ENCODE data around the gene USP49. TPM values are rescaled to one million over a fixed set of nuclear protein-coding genes. Genes with fewer than 3 reads are reported as not detected.

Gene USP49
- total and polyA plus RNA-seq, 11 donors = 0.87 to 3.4 (median 1.7) TPM

DNA sequence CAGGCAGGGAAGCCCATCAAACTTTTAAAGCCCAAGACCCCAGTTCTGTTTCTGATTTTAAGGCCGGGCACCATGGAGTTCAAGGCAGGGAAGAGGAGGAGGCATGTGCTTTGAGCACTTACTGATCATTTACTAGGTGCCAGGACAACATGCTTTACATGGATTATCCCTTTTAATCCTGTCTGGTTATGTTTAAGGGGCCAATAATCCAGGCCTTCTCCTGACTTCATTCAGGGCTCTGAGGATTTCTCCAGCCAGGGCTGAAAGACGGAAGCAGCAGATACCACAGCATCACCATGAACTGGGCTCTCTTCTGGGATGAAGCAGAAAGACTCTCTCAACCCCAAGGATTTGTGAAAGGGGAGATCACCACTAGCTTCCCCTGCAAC, 42.3 kb upstream of the USP49 start:
- no peaks in the 10 kb centered on the region for H3K9me3 ChIP-seq
- H3K4me3 ChIP-seq = peak overlapping the region in 1 of 12 donors; percentile 93
- DNase-seq (no peak), ATAC-seq (no peak)
- intact Hi-C loops (cut with DNase I) = loop anchor here in 7 of 10 donors (5.0 to 10.0 kb wide), 4 partner anchors 90 to 150 kb away; partner anchors contain the start of gene TOMM6 (in 5 of the 7)
- WGBS, 4 donors = 48 to 85% (median 66%) methylated on average over 2 of the region's 2 CpGs
- H3K4me1 ChIP-seq = peaks cover 7 to 71% (median 51%) of the 10 kb centered on the region in 12 donors
- no peaks in the 10 kb centered on the region for H3K27me3 ChIP-seq
- TF ChIP-seq CTCF (IDR thresholded peaks at IDR 0.05) (no peak), POLR2A (IDR thresholded peaks at IDR 0.05) (no peak)
- peak overlapping the region in 11 of 12 donors; percentile 82 to 95 (median 87) for H3K27ac ChIP-seq
- H3K36me3 ChIP-seq = peaks cover 0 to 62% (median 41%) of the 10 kb centered on the region in 9 donors

GRCh38 chr6:41936073-41936837, 41.1 kb upstream of the USP49 start:
- H3K36me3 ChIP-seq = peaks cover 0 to 75% (median 53%) of the 10 kb centered on the region in 9 donors
- TF ChIP-seq CTCF (IDR thresholded peaks at IDR 0.05) (peak; percentile 67 to 86 (median 76)), POLR2A (IDR thresholded peaks at IDR 0.05) (no peak)
- peak; percentile 62 to 82 (median 72) for ATAC-seq
- 27 to 50% (median 44%) methylated on average over 6 to 10 of the region's 10 CpGs for WGBS, 4 donors
- peak; percentile 71 to 87 (median 76) for DNase-seq
- peaks cover 7 to 65% (median 48%) of the 10 kb centered on the region in 12 donors for H3K4me1 ChIP-seq
- H3K27ac ChIP-seq = peak overlapping the region in 9 of 12 donors; percentile 46 to 95 (median 87)
- peak overlapping the region in 2 of 12 donors; percentile 9 to 93 for H3K4me3 ChIP-seq
- H3K9me3 ChIP-seq = no peaks in the 10 kb centered on the region
- intact Hi-C loops (cut with DNase I) = loop anchor here in 7 of 10 donors (5.0 to 10.0 kb wide), 4 partner anchors 89 to 149 kb away; partner anchors contain the start of gene TOMM6 (in 5 of the 7)
- no peaks in the 10 kb centered on the region for H3K27me3 ChIP-seq

DNA sequence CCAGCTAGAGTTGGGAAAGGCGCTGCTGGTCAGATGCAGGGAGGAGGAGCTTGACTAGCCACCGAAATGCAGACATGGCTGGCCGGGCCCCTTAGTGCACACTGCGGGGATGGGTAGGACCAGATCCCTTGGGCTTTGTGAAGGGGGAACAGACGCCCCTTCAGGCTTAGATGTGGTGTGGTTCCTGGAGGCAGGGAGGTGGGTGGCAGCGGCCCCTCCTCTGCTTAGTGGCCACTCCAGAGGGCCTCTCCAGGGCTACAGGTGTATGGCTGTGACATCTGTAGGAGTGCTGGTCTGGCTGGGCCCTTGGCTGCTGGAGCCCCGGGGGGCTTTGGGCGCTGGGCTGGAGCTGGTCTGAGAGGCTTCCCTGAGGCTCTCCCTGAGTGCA, 40.5 kb upstream of the USP49 start:
- Histone ChIP-seq H3K27me3 (no peaks in the 10 kb centered on the region), H3K9me3 (no peaks in the 10 kb centered on the region), H3K4me3 (no peak overlapping the region), H3K4me1 (peaks cover 7 to 65% (median 48%) of the 10 kb centered on the region in 12 donors), H3K27ac (peak overlapping the region in 1 of 12 donors; percentile 84), H3K36me3 (peaks cover 0 to 80% (median 59%) of the 10 kb centered on the region in 9 donors)
- intact Hi-C loops (cut with DNase I) = loop anchor here in 7 of 10 donors (5.0 to 10.0 kb wide), 4 partner anchors 88 to 148 kb away; partner anchors contain the start of gene TOMM6 (in 5 of the 7)
- 78 to 81% (median 80%) methylated on average over 5 to 8 of the region's 8 CpGs for WGBS, 4 donors
- no peak for DNase-seq
- no peak for TF ChIP-seq POLR2A (IDR thresholded peaks at IDR 0.05)
- TF ChIP-seq CTCF (IDR thresholded peaks at IDR 0.05) = no peak
- ATAC-seq = peak in 1 of 4 donors; percentile 1

DNA sequence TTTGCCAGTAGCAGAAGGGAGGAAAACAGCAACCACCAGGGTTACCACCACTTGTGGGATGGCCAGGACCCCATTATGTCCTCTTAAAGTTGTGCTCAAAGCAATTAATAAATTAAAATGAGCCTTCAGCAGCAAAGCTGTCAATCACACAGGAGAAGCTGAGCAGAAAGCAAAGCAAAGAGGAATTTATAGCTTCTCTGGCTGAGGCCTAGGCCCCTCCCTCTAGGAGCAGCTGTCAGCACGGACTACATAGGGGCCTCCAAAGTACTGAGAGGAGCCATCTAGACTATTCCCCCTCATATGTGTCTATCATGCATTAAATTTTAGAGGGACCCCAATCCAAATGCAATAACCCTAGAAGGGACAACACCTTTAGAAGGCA, 40.0 kb upstream of the USP49 start:
- TF ChIP-seq POLR2A (IDR thresholded peaks at IDR 0.05) (no peak), CTCF (IDR thresholded peaks at IDR 0.05) (no peak)
- Histone ChIP-seq H3K4me3 (no peak overlapping the region), H3K36me3 (peaks cover 0 to 85% (median 64%) of the 10 kb centered on the region in 9 donors), H3K9me3 (no peaks in the 10 kb centered on the region), H3K4me1 (peaks cover 7 to 60% (median 43%) of the 10 kb centered on the region in 12 donors), H3K27ac (peak overlapping the region in 1 of 12 donors; percentile 84), H3K27me3 (no peaks in the 10 kb centered on the region)
- DNase-seq (no peak), ATAC-seq (no peak)
- WGBS, 4 donors = 57 to 81% (median 66%) methylated on average over 1 of the region's 1 CpG
- intact Hi-C loops (cut with DNase I) = loop anchor here in 7 of 10 donors (5.0 to 10.0 kb wide), 4 partner anchors 88 to 148 kb away; partner anchors contain the start of gene TOMM6 (in 5 of the 7)

Measured in heart left ventricle (tissue), 16 donors.